Endodermal cell (in vitro differentiated cells): ENCODE measurements around the gene LMAN2L. TPM values are rescaled to one million over a fixed set of nuclear protein-coding genes. Genes with fewer than 3 reads are reported as not detected.

Source experiments
- DNase-seq: peaks from one replicate; pipeline ENCODE4 v3.0.0-alpha.2; 2017
- H3K27ac ChIP-seq: 2 replicates; pipeline ENCODE4 v1.5.1; 2013; ENCODE audit warnings: mild to moderate bottlenecking, low read depth, low read length, moderate library complexity
- H3K27me3 ChIP-seq: 2 replicates; pipeline ENCODE4 v1.6.1; 2013; ENCODE audit warnings: mild to moderate bottlenecking, low read length, moderate library complexity; ENCODE audit not compliant: insufficient read depth, control insufficient read depth, poor library complexity, severe bottlenecking
- H3K36me3 ChIP-seq: 2 replicates; pipeline ENCODE4 v1.7.0; 2013; ENCODE audit warnings: mild to moderate bottlenecking, low read length, moderate library complexity; ENCODE audit not compliant: control insufficient read depth, insufficient read depth
- H3K4me1 ChIP-seq: one replicate; pipeline ENCODE4 v1.7.0; 2013; ENCODE audit warnings: low read length; ENCODE audit not compliant: control insufficient read depth, insufficient read depth
- H3K4me3 ChIP-seq: 2 replicates; pipeline ENCODE4 v1.5.1; 2013; ENCODE audit warnings: mild to moderate bottlenecking, low read length, moderate library complexity
- H3K9ac ChIP-seq: 2 replicates; pipeline ENCODE4 v1.6.1; 2013; ENCODE audit warnings: mild to moderate bottlenecking, low read length, moderate library complexity; ENCODE audit not compliant: poor library complexity, severe bottlenecking; ENCODE audit errors: extremely low read depth
- H3K9me3 ChIP-seq: 2 replicates; pipeline ENCODE4 v1.6.1; 2013; ENCODE audit warnings: mild to moderate bottlenecking, low read length, moderate library complexity; ENCODE audit not compliant: control insufficient read depth
- H3K27ac Mint-ChIP-seq: 2 replicates; pipeline ENCODE4 v1.8.0; 2020; ENCODE audit warnings: mixed read lengths
- H3K27me3 Mint-ChIP-seq: 2 replicates; pipeline ENCODE4 v1.8.0; 2021; ENCODE audit warnings: mild to moderate bottlenecking, mixed read lengths; ENCODE audit not compliant: insufficient read depth
- H3K36me3 Mint-ChIP-seq: 2 replicates; pipeline ENCODE4 v1.8.0; 2020; ENCODE audit warnings: low read depth, mixed read lengths
- H3K4me1 Mint-ChIP-seq: 2 replicates; pipeline ENCODE4 v1.8.0; 2020; ENCODE audit warnings: mixed read lengths
- H3K4me3 Mint-ChIP-seq: 2 replicates; pipeline ENCODE4 v1.8.0; 2020; ENCODE audit warnings: mild to moderate bottlenecking, moderate library complexity, mixed read lengths
- H3K9me3 Mint-ChIP-seq: 2 replicates; pipeline ENCODE4 v1.8.0; 2020; ENCODE audit warnings: mild to moderate bottlenecking, mixed read lengths
- WGBS, 2 experiments: methylation state at CpG; one replicate each; pipeline versions ENCODE4 v1.1.5 to v1.1.7; 2013; ENCODE audit warnings: missing lambda C conversion rate in 2 of 2, mixed read lengths in 1 of 2; ENCODE audit not compliant: insufficient coverage in 1 of 2, insufficient read length in 1 of 2; 5-methylcytosine and 5-hydroxymethylcytosine counted together
- total RNA-seq, 2 donors: library from RNA; stranded (reverse); fragmentation: NEBNext Ultra II Directional in 1 of 2; extraction: Animal tissue kit (Norgen Biotek cat#: 25700) in 1 of 2; gene quantifications; 2 replicates in 1 of 2; 3 replicates in 1 of 2; pipeline ENCODE4 v1.2.1, GENCODE V29; 2021
- TF ChIP-seq, protein P1 (sequence below): fragments of 200-600 bp; sonication (generic); conservative IDR thresholded peaks from 2 replicates; pipeline ENCODE4 v1.5.0; 2021; ENCODE audit warnings: antibody characterized with exemption, mild to moderate bottlenecking

The LMAN2L gene
- total RNA-seq, 2 donors from 2014 or later = 24.4 to 30.4 TPM

DNA sequence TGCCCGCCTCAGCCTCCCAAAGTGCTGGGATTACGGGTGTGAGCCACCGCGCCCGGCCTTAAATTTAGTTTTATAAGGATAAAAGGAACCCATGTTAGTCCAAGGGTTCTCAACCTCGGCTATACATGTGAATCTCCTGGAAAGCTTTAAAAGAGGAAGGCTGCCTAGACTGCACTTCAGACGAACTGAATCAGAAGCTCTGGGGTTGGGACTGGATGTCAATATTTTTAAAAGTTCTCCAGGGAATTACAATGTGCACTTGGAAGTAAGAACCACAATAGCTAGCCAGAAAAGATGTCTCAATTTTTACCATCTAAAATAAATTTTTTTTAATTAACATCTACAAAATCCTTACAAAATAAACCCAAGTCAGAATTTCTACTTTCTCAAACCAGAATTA, 10.1 kb downstream of the LMAN2L start:
- Mint-ChIP-seq H3K27ac (no peak overlapping the region), H3K9me3 (no peaks in the 10 kb centered on the region), H3K27me3 (no peaks in the 10 kb centered on the region), H3K36me3 (peaks cover 69% of the 10 kb centered on the region), H3K4me1 (no peaks in the 10 kb centered on the region), H3K4me3 (no peak overlapping the region)
- Histone ChIP-seq H3K4me1 (no peaks in the 10 kb centered on the region), H3K36me3 (peaks cover 65% of the 10 kb centered on the region), H3K27ac (no peak overlapping the region), H3K9ac (no peak overlapping the region), H3K4me3 (no peak overlapping the region), H3K27me3 (no peaks in the 10 kb centered on the region), H3K9me3 (no peaks in the 10 kb centered on the region)
- TF ChIP-seq, protein P1, sequence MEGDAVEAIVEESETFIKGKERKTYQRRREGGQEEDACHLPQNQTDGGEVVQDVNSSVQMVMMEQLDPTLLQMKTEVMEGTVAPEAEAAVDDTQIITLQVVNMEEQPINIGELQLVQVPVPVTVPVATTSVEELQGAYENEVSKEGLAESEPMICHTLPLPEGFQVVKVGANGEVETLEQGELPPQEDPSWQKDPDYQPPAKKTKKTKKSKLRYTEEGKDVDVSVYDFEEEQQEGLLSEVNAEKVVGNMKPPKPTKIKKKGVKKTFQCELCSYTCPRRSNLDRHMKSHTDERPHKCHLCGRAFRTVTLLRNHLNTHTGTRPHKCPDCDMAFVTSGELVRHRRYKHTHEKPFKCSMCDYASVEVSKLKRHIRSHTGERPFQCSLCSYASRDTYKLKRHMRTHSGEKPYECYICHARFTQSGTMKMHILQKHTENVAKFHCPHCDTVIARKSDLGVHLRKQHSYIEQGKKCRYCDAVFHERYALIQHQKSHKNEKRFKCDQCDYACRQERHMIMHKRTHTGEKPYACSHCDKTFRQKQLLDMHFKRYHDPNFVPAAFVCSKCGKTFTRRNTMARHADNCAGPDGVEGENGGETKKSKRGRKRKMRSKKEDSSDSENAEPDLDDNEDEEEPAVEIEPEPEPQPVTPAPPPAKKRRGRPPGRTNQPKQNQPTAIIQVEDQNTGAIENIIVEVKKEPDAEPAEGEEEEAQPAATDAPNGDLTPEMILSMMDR = no peak
- DNase-seq = no peak
- WGBS, 2 experiments = 91 to 95% methylated on average over 5 to 7 of the region's 7 CpGs

DNA sequence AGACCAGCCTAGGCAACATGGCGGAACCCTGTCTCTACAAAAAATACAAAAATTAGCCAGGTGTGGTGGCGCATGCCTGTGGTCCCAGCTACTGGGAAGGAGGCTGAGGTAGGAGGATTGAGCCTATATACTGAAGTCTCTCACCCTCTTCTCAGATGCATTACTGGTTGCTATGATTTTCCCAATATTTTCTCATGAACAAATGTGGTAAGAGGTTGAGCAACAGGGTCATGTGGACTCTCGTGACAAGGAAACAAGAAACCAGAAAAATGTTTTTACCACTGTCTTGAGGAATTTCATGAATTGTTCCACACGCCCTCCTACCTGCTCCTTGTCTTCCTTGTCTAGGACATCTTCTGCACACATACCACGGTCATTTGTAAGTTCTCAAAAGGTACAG, 12.4 kb downstream of the LMAN2L start:
- no peaks in the 10 kb centered on the region for H3K27me3 Mint-ChIP-seq
- DNase-seq = no peak
- TF ChIP-seq, protein P1 = no peak
- H3K4me3 Mint-ChIP-seq = no peak overlapping the region
- Histone ChIP-seq H3K27me3 (no peaks in the 10 kb centered on the region), H3K9me3 (no peaks in the 10 kb centered on the region), H3K27ac (no peak overlapping the region), H3K9ac (no peak overlapping the region), H3K4me1 (no peaks in the 10 kb centered on the region), H3K4me3 (no peak overlapping the region), H3K36me3 (peaks cover 58% of the 10 kb centered on the region)
- WGBS, 2 experiments = 82 to 95% methylated on average over 4 of the region's 5 CpGs
- peaks cover 64% of the 10 kb centered on the region for H3K36me3 Mint-ChIP-seq
- no peaks in the 10 kb centered on the region for H3K4me1 Mint-ChIP-seq
- no peak overlapping the region for H3K27ac Mint-ChIP-seq
- no peaks in the 10 kb centered on the region for H3K9me3 Mint-ChIP-seq

DNA sequence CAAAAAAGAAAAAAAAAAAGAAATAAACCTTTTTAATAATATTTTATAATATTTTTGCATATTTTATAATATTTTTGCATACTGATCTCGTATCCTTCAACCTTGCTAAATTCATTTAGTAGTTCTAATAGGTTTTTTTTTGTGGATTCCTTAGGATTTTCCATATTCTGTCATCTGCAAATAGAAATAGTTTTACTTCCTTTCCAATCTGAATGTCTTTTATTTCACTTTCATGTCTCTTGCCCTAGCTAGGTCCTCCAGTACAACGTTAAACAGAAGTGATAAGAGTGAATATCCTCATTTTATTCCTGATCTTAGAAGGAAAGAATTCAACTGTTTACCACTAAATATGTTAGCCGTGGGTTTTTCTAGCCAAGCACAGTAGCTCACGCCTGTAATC, 13.7 kb downstream of the LMAN2L start:
- no peak for DNase-seq
- Mint-ChIP-seq H3K4me1 (no peaks in the 10 kb centered on the region), H3K27ac (no peak overlapping the region), H3K27me3 (no peaks in the 10 kb centered on the region), H3K36me3 (peaks cover 66% of the 10 kb centered on the region), H3K9me3 (no peaks in the 10 kb centered on the region), H3K4me3 (no peak overlapping the region)
- Histone ChIP-seq H3K36me3 (peaks cover 53% of the 10 kb centered on the region), H3K27ac (no peak overlapping the region), H3K9ac (no peak overlapping the region), H3K27me3 (no peaks in the 10 kb centered on the region), H3K4me1 (no peaks in the 10 kb centered on the region), H3K4me3 (no peak overlapping the region), H3K9me3 (no peaks in the 10 kb centered on the region)
- TF ChIP-seq, protein P1 = no peak
- WGBS, 2 experiments = 67 to 98% methylated on average over 1 to 4 of the region's 4 CpGs
